NCI-H187 treated with DMSO at 0.1 percent for 48 hours (cell line): Measurements from ENCODE around the gene ALCAM.

Experiments
- DNase-seq: peaks from one replicate; lab custom pipeline; 2025; lab: John Stamatoyannopoulos, UW

The ALCAM gene

DNA sequence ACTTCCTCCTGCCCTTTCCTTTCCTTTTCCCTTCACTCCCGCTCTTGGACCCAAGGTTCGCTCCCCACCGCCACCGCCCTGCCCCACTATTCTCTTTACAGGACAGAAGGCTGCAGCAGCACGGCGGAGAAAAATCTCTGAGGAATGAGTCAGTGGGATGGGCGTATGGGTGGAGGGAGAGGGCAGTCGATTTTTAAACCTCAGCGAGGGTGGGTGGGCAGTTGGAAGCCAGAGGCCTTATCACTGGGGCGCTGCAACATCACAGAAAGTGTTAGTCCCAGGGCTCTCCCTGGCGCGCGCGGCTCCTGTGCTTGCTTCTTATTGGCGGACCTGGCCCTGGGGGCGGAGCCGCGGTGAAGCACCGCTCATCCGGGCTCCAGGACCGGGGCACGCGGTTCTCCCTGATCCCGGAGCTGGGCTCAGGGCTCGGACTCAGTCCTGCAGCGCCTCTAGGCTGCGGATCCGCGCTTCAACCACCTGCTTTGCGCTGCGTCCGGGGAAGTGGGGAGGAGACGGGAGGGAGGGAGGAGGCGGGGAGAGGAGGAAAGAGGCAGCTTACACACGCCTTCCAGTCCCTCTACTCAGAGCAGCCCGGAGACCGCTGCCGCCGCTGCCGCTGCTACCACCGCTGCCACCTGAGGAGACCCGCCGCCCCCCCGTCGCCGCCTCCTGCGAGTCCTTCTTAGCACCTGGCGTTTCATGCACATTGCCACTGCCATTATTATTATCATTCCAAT, at the start of gene ALCAM:
Gene ALCAM, plus strand, starts transcription at position 584 of the 737 bp plus-strand sequence.
- peak; percentile 75 for DNase-seq

DNA sequence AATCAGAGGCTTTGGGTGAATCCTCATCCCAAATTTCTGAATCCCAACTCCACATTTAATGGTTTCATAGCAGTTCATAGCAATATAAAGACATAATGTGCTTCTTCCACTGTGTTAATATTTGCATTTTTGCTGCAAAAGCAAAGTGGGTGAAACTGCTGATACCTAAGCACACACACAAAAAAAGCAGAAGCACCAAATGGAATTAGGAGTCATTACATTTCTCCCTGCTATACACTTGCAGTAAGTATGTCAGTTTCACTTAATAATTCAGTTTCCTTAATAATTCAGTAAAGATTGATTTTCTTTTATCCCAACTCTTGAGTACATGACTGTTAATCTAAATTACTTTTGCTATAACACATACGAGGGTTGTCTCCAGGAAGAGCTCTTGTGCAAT, 48.9 kb upstream of the ALCAM start:
- no peak for DNase-seq

DNA sequence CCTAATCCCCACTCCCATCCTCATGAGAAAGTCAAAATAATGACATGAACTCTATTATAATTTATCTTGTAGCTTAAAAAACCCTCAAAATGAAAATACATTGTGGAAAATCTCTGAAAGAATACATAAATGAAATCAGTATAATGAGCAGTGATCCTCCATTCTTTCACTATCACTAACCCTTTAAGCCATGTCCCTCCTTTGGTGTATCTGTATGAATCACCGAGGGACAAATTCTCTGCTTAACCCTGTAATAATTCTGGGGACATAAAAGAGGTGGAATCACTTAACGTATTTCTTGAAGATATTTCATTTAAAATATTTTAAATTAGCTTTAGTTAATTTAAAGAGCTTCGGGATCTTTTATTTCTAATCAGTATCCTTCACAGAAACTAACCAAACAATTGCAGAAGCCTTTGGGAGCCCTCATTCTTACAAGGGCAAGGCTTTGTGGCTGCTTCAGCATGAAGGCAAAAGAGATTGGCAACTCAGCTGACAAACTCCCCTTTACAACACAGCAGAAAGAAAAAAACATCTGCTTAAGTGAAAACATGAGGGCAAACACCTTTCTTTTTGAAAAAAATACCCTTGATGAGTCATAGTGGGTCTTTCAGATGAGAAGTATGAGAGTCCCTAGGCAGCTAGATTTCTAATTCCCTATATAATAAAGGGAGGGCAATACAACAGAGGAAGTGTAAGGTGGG, 44.0 kb upstream of the ALCAM start:
- no peak for DNase-seq

DNA sequence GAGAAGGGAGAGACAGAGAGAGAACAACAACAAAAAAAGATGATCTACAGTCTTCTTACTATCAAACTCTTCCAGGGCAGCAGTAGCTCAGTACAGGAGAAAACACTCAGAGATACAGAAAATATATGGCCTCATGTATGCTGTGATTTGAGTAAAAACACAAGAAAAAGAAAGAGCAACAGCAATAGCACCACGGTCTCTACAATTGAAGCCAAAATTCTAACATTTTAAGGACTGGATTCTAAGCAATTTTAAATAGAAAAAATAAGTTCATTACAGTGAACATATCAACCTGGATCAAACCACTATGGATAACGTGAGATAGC, 43.5 kb upstream of the ALCAM start:
- DNase-seq: no peak

DNA sequence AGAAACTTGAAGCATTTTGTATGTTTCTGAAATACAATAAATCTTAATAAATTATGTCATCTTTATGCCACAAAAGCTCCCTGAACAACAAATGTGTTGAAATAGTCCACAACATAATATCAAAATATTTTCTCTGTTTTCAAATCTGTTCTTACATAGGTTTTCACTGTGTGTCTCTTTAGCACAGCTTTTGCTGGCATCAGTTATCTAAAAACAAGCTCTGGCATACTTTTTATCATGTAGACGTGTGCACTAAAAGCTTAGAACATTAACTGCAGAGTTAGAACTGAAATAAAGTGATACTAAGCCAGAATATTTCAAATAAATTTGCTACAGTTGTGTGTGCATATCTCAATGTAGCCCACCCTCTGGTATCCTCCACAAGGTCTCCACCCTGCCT, 41.8 kb upstream of the ALCAM start:
- no peak for DNase-seq

DNA sequence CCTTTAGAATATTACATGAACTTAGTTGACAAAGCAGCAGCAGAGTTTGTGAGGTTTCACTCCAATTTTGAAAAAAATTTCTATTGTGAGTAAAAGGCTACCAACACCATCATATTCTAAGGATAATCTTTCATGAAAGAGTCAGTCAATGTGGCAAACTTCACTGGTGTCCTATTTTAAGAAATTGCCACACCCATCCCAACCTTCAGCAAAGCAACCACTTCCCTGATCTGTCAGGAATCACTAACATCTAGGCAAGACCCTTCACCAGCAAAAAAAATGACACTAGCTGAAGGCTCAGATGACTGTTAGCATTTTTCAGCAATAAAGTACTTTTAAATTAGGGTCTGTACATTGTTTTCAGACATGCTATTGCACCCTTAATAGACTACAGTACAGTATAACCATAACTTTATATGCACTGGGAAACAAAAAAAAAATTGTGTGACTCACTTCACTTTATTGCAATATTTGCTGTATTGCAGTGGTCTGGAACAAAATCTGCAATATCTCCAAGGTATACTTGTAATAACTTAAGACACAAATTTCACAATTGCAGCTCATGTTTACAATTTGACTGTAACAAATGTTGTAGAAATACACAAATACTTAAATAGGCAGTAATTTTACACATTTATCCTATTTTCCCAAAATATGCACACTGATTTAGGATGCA, 38.9 kb upstream of the ALCAM start:
- no peak for DNase-seq

DNA sequence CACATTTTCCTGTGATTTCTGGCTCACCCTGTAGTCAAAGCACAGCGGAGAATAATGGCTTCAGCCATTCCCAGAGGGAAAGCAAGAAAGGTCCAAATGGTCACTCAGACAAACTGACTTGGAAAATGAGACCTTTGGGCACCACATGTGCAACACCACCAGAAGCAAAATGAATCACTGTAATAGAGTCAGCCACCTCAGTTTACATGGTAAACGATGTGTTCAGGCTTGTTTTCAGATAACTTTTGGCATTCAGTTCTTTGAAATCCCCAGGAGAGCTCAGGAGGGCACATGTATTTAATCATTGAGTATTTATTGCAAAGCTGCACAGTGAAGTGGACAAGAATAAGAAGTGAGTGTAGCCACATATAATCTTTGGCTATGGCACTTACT, 38.4 kb upstream of the ALCAM start:
- no peak for DNase-seq

DNA sequence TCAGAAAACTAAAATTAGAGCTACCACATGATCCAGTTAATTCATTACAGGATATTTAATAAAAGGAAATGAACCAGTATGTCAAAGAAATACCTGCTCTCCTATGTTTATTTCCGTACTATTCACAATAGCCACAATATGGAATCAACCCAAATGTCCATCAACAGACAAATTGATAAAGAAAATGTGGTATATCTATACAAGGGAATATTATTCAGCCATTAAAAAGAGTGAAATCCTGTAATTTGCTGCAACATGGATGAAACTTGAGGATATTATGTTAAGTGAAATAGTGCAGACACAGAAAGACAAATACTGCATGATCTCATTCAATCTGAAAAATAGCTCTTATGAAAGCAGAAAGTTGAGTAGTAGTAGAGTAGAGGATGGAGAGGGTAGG, 33.7 kb upstream of the ALCAM start:
- no peak for DNase-seq

DNA sequence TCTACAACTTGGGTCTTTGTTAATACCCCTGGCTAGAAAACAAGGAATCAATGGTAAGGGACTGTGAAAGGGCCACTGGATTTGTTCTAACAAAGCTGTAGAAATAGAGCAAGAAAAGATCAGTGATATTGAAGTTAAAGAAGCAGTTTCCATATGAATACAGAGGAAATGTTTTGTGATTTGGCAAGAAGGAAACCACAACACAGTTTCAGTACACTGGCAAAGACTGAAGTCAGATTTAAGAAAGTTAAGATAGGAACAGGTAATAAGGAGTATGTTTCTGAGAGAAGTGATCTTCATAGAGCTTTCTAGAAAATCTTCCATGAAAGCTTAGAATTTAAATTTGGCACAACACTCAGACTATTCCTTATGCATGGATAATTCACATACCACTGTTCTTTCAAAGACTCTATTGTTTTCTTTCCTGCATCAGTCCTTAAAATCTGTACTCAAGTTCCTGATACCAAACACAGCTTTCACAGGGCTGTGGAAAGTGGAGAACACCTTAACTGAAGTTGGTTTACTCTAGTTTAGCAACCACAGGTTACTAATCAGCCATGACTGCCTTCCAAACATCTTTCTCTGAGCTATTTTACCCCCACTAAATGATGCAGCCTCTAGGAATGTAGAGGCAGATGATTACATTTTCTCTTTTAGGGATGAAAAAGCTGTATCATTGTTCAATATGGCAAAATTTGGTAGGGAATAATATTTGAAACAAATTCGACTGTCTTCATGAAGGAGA, 32.4 kb upstream of the ALCAM start:
- DNase-seq: no peak

DNA sequence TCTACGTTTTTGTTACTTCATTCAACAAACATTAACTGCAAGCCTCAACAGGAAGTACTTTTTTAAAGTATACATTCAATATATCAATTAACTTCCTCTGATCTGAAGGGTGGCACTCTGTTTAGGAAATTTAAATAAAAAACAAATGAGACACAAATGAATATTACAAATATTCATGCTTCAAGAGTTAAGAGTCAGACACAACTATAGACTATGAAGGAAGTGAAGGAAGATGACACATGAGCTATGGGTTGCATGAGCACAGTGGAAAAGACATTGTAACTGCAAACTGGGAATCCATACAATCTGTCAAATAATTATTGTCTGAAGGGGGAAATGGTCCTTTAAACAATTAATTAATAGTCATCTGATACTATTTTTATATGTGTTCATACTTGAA, 26.8 kb upstream of the ALCAM start:
- DNase-seq: no peak

DNA sequence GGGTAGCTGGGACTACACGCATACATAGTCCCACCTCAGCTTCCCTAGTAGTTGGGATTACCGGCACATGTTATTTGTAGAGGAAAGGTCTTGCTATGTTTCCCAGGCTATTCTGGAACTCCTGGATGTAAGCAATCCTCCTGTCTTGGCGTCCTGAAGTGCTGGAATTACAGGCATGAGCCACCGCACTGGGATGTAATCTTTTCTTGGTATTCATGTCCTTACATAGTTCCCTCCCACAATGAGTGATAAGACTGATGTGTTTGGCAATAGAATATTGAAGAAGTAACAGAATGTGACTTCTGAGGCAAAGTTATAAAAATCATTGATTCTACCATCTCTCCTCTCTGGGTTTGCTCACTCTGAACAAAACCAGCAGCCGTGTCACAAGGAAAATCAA, 22.7 kb upstream of the ALCAM start:
- DNase-seq: no peak

DNA sequence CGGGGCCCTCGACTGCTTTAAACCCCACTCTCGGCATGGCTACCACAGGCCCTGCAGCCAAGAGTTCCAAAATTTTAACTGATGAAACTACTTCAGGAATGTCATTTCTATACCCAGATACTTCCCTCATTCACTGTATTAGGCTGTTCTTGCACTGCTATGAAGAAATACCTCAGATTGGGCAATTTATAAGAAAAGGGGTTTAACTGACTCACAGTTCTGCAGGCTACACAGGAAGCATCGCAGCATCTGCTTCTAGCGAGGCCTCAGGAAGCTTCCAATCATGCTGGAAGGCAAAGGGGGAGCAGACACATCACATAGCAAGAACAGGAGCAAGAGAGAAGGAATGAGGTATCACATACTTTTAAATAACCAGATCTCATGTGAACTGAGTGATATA, 21.6 kb upstream of the ALCAM start:
- DNase-seq: no peak

DNA sequence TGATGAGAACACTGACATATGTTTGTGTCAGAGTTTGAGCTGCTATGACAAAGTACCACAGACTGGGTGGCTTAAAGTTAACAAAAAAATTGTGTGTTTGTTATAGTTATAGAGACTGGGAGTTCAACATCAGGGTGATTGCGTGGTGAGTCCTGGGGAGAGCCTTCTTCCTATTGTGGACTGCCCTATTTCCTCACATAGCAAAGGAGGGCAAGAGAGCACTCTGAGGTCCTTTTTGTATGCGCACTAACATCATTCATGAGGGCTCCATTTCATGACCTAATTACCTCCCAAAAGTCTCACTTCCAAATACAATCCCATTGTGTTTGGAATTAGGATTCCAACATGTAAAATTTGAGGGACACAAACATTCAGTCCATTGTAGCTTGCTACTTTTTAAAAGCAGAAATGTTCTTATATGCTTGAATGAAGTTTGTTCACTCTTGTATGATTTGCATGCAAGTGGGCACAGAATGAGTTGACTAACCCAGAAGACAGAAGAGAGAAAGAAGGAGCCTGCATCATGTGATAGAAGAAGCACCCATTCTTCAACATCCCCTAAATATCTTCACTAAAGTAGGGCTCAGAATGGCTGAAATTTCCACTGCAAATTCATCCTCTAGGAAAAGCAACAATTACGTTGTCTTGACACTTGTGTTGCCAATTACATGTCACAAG, 18.9 kb upstream of the ALCAM start:
- no peak for DNase-seq

DNA sequence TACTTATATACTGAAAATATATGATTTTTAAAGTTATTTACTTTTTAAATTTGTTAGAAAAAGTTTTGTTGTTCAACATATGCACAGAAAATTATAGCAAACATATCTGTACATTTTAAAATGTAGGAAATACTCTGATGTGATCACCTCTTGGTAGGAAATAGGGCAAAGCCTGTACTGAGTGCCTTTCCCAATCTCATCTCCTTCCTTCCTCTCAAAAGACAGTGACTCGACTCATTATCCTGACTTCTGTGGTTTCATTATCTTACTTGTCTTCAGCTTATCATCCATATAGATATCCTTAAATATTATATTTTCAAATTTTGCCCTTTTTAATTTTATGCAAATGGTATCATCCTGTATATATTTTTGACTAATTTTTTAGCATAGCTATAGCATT, 18.4 kb upstream of the ALCAM start:
- no peak for DNase-seq

DNA sequence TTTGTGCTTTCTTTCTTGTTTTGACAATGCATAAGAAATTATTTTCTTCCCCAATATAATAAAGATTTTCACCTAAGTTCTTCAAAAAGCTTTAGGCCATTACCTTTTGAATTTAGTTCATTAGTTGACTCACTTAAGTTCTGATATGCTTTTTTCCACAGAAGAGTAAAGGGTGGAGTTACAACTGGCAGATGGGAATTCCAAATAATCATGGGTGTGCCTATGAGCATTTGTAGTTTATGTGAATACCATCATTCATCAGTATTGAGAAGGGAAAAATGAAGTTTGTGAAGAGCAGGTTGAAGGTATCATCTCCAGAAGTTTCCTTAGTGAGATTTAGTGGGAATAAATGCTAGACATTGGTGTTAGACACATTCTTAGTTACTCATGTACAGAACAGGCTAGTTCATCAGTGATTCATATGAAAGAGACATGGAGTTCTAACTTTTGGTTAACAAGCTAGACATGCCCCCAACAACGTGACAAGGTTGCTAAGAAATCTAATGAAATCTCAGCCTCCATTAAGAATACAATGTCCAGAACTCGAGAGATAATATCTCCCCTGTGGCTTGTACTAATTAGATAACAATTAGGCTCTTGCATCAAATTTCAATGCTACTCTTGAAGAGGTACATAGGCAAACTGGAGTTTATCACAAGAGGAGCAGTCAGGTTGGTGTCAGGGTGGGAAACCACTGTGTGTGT, 16.9 kb upstream of the ALCAM start:
- DNase-seq: no peak

DNA sequence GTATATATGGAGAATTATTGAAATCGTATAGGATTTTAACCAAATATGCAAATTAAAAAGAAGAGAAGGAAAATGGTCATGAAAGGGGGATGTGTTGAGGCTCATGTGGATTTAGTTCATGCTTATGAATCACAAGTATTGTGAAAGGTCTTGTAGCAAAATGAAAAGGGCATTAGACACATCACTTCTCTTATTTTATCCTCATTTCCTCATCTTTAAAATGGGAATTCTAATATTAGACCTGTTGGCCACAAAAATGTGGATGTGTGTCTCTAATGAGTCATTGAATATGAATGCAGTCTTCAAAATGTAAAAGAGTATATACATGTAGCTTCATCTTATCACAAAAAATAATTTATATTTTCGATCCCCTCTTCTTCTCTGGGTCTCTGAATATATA, 14.9 kb upstream of the ALCAM start:
- DNase-seq: no peak

DNA sequence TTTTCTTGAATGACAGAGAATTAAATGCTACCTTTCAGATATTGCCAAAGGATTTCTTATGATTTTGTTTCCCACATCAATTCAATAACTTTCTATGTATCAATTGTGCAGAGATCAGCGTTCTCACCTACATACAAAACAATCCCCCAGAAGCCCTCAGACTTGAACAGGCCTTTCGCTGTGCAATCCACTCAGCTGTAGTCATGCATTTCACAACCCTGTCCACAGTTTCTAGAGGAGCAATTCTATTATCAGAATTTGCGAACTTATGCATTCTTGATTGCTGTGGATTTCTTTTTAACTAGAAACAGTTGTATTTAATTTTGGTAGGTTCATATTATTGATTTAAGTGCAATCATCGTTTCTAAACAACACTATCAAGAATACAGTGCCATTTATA, 13.7 kb upstream of the ALCAM start:
- no peak for DNase-seq

DNA sequence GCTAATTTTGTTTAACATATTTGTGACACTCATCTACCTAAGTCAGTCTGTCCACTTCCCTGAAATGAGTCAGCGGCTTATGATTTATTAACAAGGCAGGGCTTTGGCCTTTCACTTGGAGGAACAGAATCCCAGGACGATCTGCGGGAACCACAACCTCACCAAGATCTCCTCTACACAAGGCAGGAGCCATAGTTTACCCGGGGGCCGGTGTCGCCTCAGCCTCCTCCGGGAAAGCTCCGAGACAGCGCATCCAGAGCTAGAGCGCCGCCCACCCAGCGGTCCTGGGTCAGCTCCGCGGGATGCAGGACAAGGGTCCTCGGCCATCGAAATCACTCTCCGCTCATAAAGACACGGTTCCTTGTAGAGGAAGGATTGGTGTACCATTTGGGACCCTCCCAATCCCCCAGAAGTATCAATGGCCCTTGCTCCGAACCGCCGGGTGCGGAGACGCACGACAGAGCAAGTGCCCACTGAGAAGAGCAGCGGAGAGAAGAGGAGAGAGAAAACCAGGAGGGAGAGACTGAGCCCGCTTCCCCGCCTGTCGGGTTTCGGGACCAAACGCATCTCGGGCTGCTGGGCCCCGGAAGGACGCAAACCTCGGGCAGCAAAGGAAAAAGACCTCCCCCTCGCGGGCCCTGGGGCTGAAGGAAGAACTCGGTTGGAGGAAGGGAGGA, 13.1 kb upstream of the ALCAM start:
- DNase-seq: no peak

DNA sequence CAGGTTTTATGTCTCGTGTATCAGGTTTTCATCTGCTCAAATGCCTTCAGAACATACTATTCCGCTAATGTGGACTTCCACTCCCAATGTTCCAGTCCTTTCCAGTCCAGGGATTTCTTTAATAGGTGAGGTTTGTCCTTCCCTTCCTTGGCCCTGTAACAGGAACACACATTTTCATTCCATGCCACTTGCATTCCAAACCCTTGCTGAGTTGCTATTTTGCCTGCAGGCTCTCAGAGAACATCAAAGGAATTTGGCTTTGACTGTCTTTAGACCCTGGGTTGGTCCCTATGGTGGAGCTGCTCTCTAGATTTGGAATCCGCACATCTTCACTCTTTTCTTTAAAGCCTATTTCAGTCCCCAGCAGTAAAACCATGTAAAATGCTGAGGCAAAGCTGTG, 12.3 kb upstream of the ALCAM start:
- DNase-seq: no peak

DNA sequence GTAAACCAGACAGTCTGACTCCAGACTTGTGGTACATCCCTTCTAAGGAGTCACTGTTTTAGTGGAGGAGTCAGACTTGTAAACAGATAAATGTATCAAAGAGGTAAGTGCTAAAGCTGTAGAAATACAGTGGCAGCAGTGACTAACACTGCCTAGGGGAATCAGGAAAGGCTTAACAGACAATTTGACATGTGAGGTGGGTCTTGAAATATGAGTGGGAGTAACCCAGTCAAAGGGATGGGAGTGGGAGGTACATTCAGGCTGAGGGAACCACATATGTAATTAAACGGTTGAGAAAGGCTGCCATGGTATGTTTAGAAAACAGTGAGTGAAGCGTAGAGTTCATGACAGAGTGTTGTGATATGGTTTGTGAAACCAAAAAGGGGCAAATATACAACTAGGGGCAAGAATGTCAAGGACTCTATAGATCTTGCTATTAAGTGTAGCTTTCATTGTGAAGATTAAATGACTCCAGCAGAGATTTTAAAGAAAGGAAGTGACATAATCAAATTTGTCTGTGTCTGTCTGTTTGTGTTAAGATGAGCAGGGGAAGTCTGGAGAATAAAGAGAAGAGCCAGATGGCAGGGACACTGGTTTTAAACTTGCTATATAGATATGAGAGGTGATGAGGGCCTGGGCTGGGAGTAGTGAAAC, 11.2 kb upstream of the ALCAM start:
- DNase-seq: no peak
